GM06990 (cell line): ENCODE measurements around the gene EXPH5.

Source experiments
- DNase-seq: peaks from one replicate; pipeline ENCODE4 v3.0.0-alpha.2; 2011; ENCODE audit not compliant: insufficient read length; ENCODE audit errors: extremely low read depth
- H3K27me3 ChIP-seq: replicated peaks from 2 replicates; pipeline ENCODE4 v1.6.0; 2011; ENCODE audit warnings: low read length; ENCODE audit not compliant: control insufficient read depth, insufficient read depth
- H3K36me3 ChIP-seq: 2 replicates; pipeline ENCODE4 v1.5.1; 2011; ENCODE audit warnings: low read length; ENCODE audit not compliant: control insufficient read depth, insufficient read depth
- H3K4me3 ChIP-seq: replicated peaks from 2 replicates; pipeline ENCODE4 v1.5.1; 2011; ENCODE audit warnings: low read depth, mild to moderate bottlenecking, control low read depth, low read length
- CTCF ChIP-seq: IDR thresholded peaks from 2 replicates; pipeline ENCODE4 v1.5.1; 2011; ENCODE audit warnings: low read length, control low read depth, mild to moderate bottlenecking, inconsistent platforms; ENCODE audit not compliant: insufficient read depth, poor library complexity, severe bottlenecking

EXPH5 gene

DNA sequence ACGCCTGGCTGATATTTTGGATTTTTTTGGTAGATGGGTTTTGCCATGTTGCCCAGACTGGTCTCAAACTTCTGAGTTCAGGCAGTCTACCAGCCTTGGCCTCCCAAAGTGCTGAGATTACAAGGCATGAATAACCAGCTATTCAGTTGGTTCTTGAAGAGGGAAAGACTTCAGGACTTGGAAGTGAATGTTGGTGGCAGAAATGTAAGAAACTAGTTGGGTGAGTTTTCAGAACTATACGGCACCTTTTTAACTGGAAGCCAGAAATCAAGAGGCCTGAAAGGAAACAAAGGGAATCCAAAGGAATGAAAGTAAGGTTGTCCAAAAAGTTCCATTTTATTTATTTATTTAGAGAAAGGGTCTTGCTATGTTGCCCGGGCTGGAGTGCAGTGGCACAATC is 98.2 kb downstream of the EXPH5 start:
- Histone ChIP-seq H3K27me3 (no peaks in the 10 kb centered on the region; the same call in 1 of the 2 replicates), H3K4me3 (no peak overlapping the region), H3K36me3 (no peaks in the 10 kb centered on the region)
- no peak for DNase-seq
- TF ChIP-seq CTCF, result no peak

GRCh38 chr11:108494182-108494581 is 99.4 kb downstream of the EXPH5 start:
- H3K4me3 ChIP-seq, result no peak overlapping the region
- no peaks in the 10 kb centered on the region for H3K36me3 ChIP-seq
- DNase-seq, result no peak
- TF ChIP-seq CTCF, result no peak
- H3K27me3 ChIP-seq, result no peaks in the 10 kb centered on the region; the same call in 1 of the 2 replicates

- TF ChIP-seq CTCF, result no peak
- H3K4me3 ChIP-seq, result no peak overlapping the region
- H3K36me3 ChIP-seq, result no peaks in the 10 kb centered on the region
- no peak for DNase-seq
- H3K27me3 ChIP-seq, result no peaks in the 10 kb centered on the region
These were observed 101.6 kb downstream of the EXPH5 start for GRCh38 chr11:108491936-108492335.

- H3K4me3 ChIP-seq, result no peak overlapping the region
- no peak for TF ChIP-seq CTCF
- DNase-seq, result no peak
- no peaks in the 10 kb centered on the region for H3K27me3 ChIP-seq
- no peaks in the 10 kb centered on the region; the same call in 1 of the 2 replicates for H3K36me3 ChIP-seq
These were observed 106.7 kb downstream of the EXPH5 start for GRCh38 chr11:108486828-108487227.

DNA sequence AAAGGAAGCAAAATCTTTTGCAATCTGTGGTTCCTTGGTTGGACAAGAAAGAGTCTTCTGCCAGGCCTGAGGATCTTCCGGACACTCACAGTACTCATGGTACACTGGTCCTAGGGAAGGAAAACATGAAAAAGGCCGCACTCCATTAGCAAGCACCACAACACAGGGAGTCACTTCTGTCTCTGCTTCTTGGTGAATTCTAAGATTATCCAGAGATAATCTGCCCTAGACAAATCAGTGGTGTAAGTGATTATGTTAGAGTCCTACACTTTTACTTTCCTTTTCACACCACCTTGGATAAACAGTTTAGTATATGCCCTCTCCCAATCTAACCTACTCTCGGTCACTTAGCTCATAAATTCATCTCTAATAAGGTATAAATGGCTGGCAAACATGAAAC is 107.2 kb downstream of the EXPH5 start:
- H3K4me3 ChIP-seq, result no peak overlapping the region
- DNase-seq, result no peak
- no peak for TF ChIP-seq CTCF
- H3K27me3 ChIP-seq, result no peaks in the 10 kb centered on the region
- H3K36me3 ChIP-seq, result no peaks in the 10 kb centered on the region; the same call in 1 of the 2 replicates

DNA sequence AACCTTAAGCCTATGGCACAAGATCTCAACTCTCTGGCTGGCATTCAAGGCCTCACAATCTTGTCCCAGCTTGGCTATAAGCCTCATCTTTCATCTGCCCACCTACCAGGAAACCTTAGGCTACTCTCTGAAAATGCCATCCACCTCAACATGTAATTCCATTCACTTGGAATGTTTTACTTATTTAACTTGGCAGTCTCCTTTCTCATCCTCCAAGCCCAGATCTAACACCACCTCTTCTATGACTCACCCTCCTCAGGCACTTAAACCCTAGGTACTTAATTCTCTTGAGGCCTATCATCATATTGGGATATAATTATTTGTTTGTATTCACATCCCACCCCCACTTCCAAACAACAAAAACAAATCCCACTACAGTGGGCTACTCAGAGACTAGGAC is 110.4 kb downstream of the EXPH5 start:
- no peaks in the 10 kb centered on the region; the same call in 1 of the 2 replicates for H3K36me3 ChIP-seq
- TF ChIP-seq CTCF, result no peak
- no peaks in the 10 kb centered on the region for H3K27me3 ChIP-seq
- DNase-seq, result no peak
- no peak overlapping the region for H3K4me3 ChIP-seq
